ENCODE results near the gene C16orf74. TPM values are rescaled to one million over a fixed set of nuclear protein-coding genes. Genes with fewer than 3 reads are reported as not detected.

The C16orf74 gene
- total and polyA plus RNA-seq, 10 donors: 12.1 to 107 (median 19.3) TPM

DNA sequence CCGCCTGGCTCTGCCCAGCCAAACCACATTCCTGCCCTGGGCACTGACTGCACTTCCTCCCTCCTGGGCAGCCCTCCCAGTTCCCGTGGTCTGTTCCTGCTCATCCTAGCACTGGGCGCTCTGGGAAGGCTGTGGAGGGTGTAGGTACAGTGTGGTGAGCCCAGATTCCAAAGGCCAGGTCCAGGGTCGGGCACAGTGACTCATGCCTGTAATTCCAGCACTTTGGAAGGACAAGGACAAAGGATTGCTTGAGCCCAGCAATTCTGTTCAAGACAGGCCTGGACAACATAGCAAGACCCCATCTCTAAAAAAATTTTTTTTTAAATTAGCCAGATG is 30.6 kb downstream of the C16orf74 start:
- 66 to 86% (median 74%) methylated on average over 4 of the region's 4 CpGs for WGBS, 5 donors
- Histone ChIP-seq H3K4me1 (peaks cover 0 to 45% (median 26%) of the 10 kb centered on the region in 6 donors), H3K27me3 (replicated peaks in 1 of 7) (peaks cover 0 to 13% (median 0%) of the 10 kb centered on the region in 7 donors), H3K27ac (no peak overlapping the region), H3K9me3 (no peaks in the 10 kb centered on the region), H3K36me3 (peaks cover 0 to 16% (median 0%) of the 10 kb centered on the region in 6 donors), H3K4me3 (no peak overlapping the region)
- DNase-seq: no peak
- intact Hi-C loops (cut with DNase I; ENCODE audit: low total_unique reads): no loop called here
- TF ChIP-seq POLR2A (IDR thresholded peaks at IDR 0.05) (no peak), POLR2AphosphoS5 (IDR thresholded peaks at IDR 0.05) (no peak)
- TF ChIP-seq, protein P1, sequence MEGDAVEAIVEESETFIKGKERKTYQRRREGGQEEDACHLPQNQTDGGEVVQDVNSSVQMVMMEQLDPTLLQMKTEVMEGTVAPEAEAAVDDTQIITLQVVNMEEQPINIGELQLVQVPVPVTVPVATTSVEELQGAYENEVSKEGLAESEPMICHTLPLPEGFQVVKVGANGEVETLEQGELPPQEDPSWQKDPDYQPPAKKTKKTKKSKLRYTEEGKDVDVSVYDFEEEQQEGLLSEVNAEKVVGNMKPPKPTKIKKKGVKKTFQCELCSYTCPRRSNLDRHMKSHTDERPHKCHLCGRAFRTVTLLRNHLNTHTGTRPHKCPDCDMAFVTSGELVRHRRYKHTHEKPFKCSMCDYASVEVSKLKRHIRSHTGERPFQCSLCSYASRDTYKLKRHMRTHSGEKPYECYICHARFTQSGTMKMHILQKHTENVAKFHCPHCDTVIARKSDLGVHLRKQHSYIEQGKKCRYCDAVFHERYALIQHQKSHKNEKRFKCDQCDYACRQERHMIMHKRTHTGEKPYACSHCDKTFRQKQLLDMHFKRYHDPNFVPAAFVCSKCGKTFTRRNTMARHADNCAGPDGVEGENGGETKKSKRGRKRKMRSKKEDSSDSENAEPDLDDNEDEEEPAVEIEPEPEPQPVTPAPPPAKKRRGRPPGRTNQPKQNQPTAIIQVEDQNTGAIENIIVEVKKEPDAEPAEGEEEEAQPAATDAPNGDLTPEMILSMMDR (IDR thresholded peaks at IDR 0.05 in 8 of 11, conservative IDR thresholded peaks at IDR 0.05 in 3 of 11): no peak

DNA sequence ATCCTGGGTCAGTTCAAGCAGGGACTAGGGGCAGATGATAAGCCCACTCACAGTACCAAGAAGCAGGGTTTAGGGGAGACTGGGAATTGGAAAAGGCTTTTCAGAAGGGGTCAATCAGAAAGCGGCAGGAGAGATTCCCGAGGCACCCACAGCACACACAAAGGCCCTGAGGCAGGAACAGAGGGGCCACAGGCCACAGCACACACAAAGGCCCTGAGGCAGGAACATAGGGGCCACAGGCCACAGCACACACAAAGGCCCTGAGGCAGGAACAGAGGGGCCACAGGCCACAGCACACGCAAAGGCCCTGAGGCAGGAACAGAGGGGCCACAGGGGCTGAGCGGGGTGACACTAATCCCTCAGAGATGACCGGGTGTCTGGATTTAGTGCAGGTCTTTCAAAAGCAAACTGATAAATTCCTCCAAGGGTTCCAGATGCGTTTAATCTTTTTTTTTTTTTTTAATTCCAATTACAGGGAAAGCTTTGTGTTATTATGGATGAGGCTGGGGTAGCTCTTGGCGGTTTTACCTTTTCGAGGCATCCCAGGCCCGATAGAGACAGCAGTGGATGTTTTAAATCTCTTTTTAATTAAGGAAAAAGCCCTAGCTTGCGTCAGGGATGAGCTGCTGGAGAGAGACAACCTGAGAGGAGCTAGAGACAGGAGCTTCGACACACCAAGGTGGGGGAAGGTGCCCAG is 31.1 kb downstream of the C16orf74 start:
- Histone ChIP-seq H3K9me3 (no peaks in the 10 kb centered on the region), H3K36me3 (peaks cover 0 to 11% (median 0%) of the 10 kb centered on the region in 6 donors), H3K4me3 (no peak overlapping the region), H3K27me3 (replicated peaks in 1 of 7) (peaks cover 0 to 13% (median 0%) of the 10 kb centered on the region in 7 donors), H3K4me1 (peaks cover 0 to 47% (median 26%) of the 10 kb centered on the region in 6 donors), H3K27ac (no peak overlapping the region)
- WGBS, 5 donors: 83 to 97% (median 86%) methylated on average over 11 of the region's 11 CpGs
- no peak for DNase-seq
- TF ChIP-seq POLR2A (IDR thresholded peaks at IDR 0.05) (no peak), POLR2AphosphoS5 (IDR thresholded peaks at IDR 0.05) (no peak)
- TF ChIP-seq, protein P1 (IDR thresholded peaks at IDR 0.05 in 8 of 11, conservative IDR thresholded peaks at IDR 0.05 in 3 of 11): no peak
- intact Hi-C loops (cut with DNase I; ENCODE audit: low total_unique reads): no loop called here

DNA sequence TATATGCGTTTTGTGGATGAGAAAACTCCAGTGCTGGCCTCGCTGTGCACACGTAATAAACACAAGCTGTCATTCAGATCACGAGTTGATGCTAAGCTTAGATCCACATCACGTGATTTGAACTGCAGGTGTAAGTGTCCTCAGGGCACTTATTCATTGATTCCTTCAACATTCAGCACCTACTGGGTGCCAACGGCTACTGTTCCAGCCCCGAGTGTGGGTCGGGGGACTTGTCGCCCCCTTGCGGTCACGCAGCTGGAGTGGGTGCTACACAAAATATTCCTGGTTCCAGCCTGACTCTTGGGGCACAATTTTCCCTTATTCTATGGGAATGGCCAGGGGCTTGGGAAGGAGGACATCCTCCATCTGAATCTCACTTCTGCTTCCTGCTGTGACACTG is 32.2 kb downstream of the C16orf74 start:
- peaks cover 0 to 13% (median 0%) of the 10 kb centered on the region in 7 donors for H3K27me3 ChIP-seq (replicated peaks in 1 of 7)
- H3K4me1 ChIP-seq: peaks cover 0 to 47% (median 26%) of the 10 kb centered on the region in 6 donors
- no peaks in the 10 kb centered on the region for H3K9me3 ChIP-seq
- no peak overlapping the region for H3K4me3 ChIP-seq
- TF ChIP-seq POLR2A (IDR thresholded peaks at IDR 0.05): no peak
- TF ChIP-seq, protein P1 (IDR thresholded peaks at IDR 0.05 in 8 of 11, conservative IDR thresholded peaks at IDR 0.05 in 3 of 11): peak in 6 of 11 experiments; percentile 22 to 56 (median 28)
- no peak for TF ChIP-seq POLR2AphosphoS5 (IDR thresholded peaks at IDR 0.05)
- no peak overlapping the region for H3K27ac ChIP-seq
- no peak for DNase-seq
- WGBS, 5 donors: 36 to 58% (median 49%) methylated on average over 11 of the region's 11 CpGs
- H3K36me3 ChIP-seq: peaks cover 0 to under 1% (median 0%) of the 10 kb centered on the region in 6 donors
- intact Hi-C loops (cut with DNase I; ENCODE audit: low total_unique reads): no loop called here

DNA sequence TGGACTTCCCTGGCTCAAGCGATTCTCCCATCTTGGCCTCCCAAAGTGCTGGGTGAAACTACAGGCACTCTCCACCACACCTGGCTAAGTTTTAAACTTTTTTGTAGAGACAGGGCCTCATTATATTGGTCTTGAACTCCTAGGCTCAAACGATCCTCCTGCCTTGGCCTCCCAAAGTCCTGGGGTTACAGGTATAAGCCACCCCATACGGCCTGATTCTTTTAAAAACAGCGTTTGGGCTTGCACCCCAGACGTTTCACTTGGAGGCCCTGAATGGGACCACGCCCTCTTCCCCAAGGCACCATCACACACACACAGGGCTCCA is 32.8 kb downstream of the C16orf74 start:
- WGBS, 5 donors: 29 to 55% (median 44%) methylated on average over 6 of the region's 6 CpGs
- Histone ChIP-seq H3K27ac (no peak overlapping the region), H3K9me3 (no peaks in the 10 kb centered on the region), H3K4me3 (no peak overlapping the region), H3K4me1 (peaks cover 0 to 47% (median 26%) of the 10 kb centered on the region in 6 donors), H3K27me3 (replicated peaks in 1 of 7) (peaks cover 0 to 13% (median 0%) of the 10 kb centered on the region in 7 donors), H3K36me3 (no peaks in the 10 kb centered on the region)
- TF ChIP-seq POLR2AphosphoS5 (IDR thresholded peaks at IDR 0.05) (no peak), POLR2A (IDR thresholded peaks at IDR 0.05) (no peak)
- TF ChIP-seq, protein P1 (IDR thresholded peaks at IDR 0.05 in 8 of 11, conservative IDR thresholded peaks at IDR 0.05 in 3 of 11): peak in 1 of 11 experiments; percentile 14
- intact Hi-C loops (cut with DNase I; ENCODE audit: low total_unique reads): no loop called here
- no peak for DNase-seq
